K562 (cell line): ENCODE measurements around the gene STX18. TPM values are rescaled to one million over a fixed set of nuclear protein-coding genes. Genes with fewer than 3 reads are reported as not detected.

ENCODE experiments used
- CBFA2T3 ChIP-seq: fragments of 450-650 bp; IDR thresholded peaks from 2 replicates; pipeline ENCODE4 v1.6.1; 2017
- CCAR2 ChIP-seq: fragments of 200-400 bp; formaldehyde crosslinking; IDR thresholded peaks from 2 replicates; pipeline ENCODE4 v1.6.1; 2017; ENCODE audit warnings: mild to moderate bottlenecking, low read depth, low read length
- EGR1 ChIP-seq: fragments of 450-650 bp; conservative IDR thresholded peaks from 2 replicates; pipeline ENCODE4 v1.6.1; 2017; ENCODE audit warnings: mild to moderate bottlenecking
- ETS1 ChIP-seq: conservative IDR thresholded peaks from 2 replicates; pipeline ENCODE4 v1.6.1; 2011; ENCODE audit warnings: low read depth, mild to moderate bottlenecking, low read length; ENCODE audit not compliant: control insufficient read depth
- FOXP4 ChIP-seq: sonication (generic); formaldehyde crosslinking; IDR thresholded peaks from 2 replicates; pipeline ENCODE4 v1.8.0; 2022; ENCODE audit warnings: mild to moderate bottlenecking, missing genetic modification reagents, borderline replicate concordance
- GATA2 ChIP-seq: sonication (generic); formaldehyde crosslinking; IDR thresholded peaks from 2 replicates; pipeline ENCODE4 v1.4.0; 2020; ENCODE audit warnings: mild to moderate bottlenecking, missing genetic modification reagents
- HBP1 ChIP-seq: fragments of 450-650 bp; formaldehyde crosslinking; IDR thresholded peaks from 2 replicates; pipeline ENCODE4 v1.4.0; 2022; ENCODE audit warnings: missing genetic modification characterization
- HIVEP1 ChIP-seq: fragments of 250-450 bp; sonication (Bioruptor Pico); IDR thresholded peaks from 2 replicates; pipeline ENCODE4 v1.4.0; 2020; ENCODE audit warnings: mild to moderate bottlenecking
- KAT2B ChIP-seq: IDR thresholded peaks from one replicate; pipeline ENCODE4 v1.6.1; 2012; ENCODE audit warnings: low read depth, mild to moderate bottlenecking, control low read depth, inconsistent platforms, low read length, moderate library complexity
- PHTF2 ChIP-seq: fragments of 250-450 bp; sonication (Bioruptor Pico); IDR thresholded peaks from 2 replicates; pipeline ENCODE4 v1.5.0; 2021; ENCODE audit warnings: mild to moderate bottlenecking
- PURB ChIP-seq: sonication (generic); formaldehyde crosslinking; IDR thresholded peaks from 2 replicates; pipeline ENCODE4 v1.9.0; 2021; ENCODE audit warnings: low read depth, mild to moderate bottlenecking, missing genetic modification reagents
- SAFB ChIP-seq: fragments of 200-400 bp; formaldehyde crosslinking; IDR thresholded peaks from 2 replicates; pipeline ENCODE4 v1.6.1; 2017; ENCODE audit warnings: low read depth, low read length, borderline replicate concordance
- TSHZ1 ChIP-seq: fragments of 250-450 bp; sonication (Bioruptor Pico); IDR thresholded peaks from 2 replicates; pipeline ENCODE4 v1.4.0; 2020; ENCODE audit warnings: mild to moderate bottlenecking, moderate library complexity
- XRCC3 ChIP-seq: fragments of 450-650 bp; IDR thresholded peaks from 2 replicates; pipeline ENCODE4 v1.6.1; 2017; ENCODE audit warnings: mild to moderate bottlenecking, moderate library complexity
- ZNF12 ChIP-seq: sonication (generic); formaldehyde crosslinking; IDR thresholded peaks from 2 replicates; pipeline ENCODE4 v1.4.0; 2020; ENCODE audit warnings: mild to moderate bottlenecking, missing genetic modification reagents
- ZNF175 ChIP-seq: fragments of 200-800 bp; sonication (Bioruptor generic); IDR thresholded peaks from 2 replicates; pipeline ENCODE4 v1.6.1; 2016; ENCODE audit warnings: low read depth, mild to moderate bottlenecking, missing genetic modification characterization, missing compliant biosample characterization
- ZNF354B ChIP-seq: fragments of 250-450 bp; sonication (Bioruptor Pico); IDR thresholded peaks from 2 replicates; pipeline ENCODE4 v1.4.0; 2020
- ZNF444 ChIP-seq: fragments of 250-450 bp; sonication (Bioruptor Pico); IDR thresholded peaks from 2 replicates; pipeline ENCODE4 v1.4.0; 2020; ENCODE audit warnings: mild to moderate bottlenecking, moderate library complexity
- ZNF583 ChIP-seq: fragments of 250-450 bp; sonication (Bioruptor Pico); IDR thresholded peaks from 2 replicates; pipeline ENCODE4 v1.4.0; 2020
- polyA plus RNA-seq, 8 experiments: library from polyadenylated mRNA; depleted of rRNA in 4 of 8; stranded (reverse) in 5 of 8; unstranded in 3 of 8; fragments of >200 nt; fragmentation: Nextera tagmentation in 2 of 8; fragmentation: Illumina TruSeq in 1 of 8; extraction: Ambion mirVana in 2 of 8; extraction: Trizol in 1 of 8; gene quantifications; 2 replicates each; pipeline versions ENCODE4 v1.2.1 to v1.2.3, GENCODE V29; 2011 to 2014; ENCODE audit warnings: inconsistent platforms in 1 of 8, missing spikeins in 1 of 8
- total RNA-seq, 7 experiments: library from RNA; depleted of rRNA in 6 of 7; stranded (reverse); fragments of >200 nt in 6 of 7; fragmentation: Illumina TruSeq in 2 of 7; extraction: Trizol in 2 of 7; gene quantifications; 2 replicates each; pipeline versions ENCODE4 v1.2.1 to v1.2.3, GENCODE V29; 2011 to 2021; ENCODE audit warnings: low replicate concordance in 1 of 7

The STX18 gene
- total and polyA plus RNA-seq, 9 of the 15 experiments (the other 6 are each of a cell fraction or from before 2014, with no cell fraction given), result 6.2 to 41.7 (median 22.7) TPM

GRCh38 chr4:4575284-4576211, 33.7 kb upstream of the STX18 start (continued):
- TF ChIP-seq TSHZ1 (CRISPR knock-in tag), result no peak
- no peak for TF ChIP-seq KAT2B
- TF ChIP-seq ZNF583 (CRISPR knock-in tag), result no peak
- TF ChIP-seq ZNF444, result no peak
- no peak for TF ChIP-seq XRCC3
- no peak for TF ChIP-seq GATA2
- no peak for TF ChIP-seq CBFA2T3
- 0 out of 2 replicates have a peak, but pooled peaks have one; percentile 33 for TF ChIP-seq ZNF12 (CRISPR knock-in tag)
- TF ChIP-seq SAFB, result peak; percentile 56; the same call in 1 of the 2 replicates
- TF ChIP-seq PHTF2 (CRISPR knock-in tag), result no peak
- no peak for TF ChIP-seq PURB (CRISPR knock-in tag)
- no peak for TF ChIP-seq ZNF354B (CRISPR knock-in tag)
- peak; percentile 25; the same call in 1 of the 2 replicates for TF ChIP-seq FOXP4
- TF ChIP-seq HIVEP1 (CRISPR knock-in tag), result no peak
- no peak for TF ChIP-seq ETS1
- no peak for TF ChIP-seq CCAR2
- no peak for TF ChIP-seq HBP1
- no peak for TF ChIP-seq EGR1
- TF ChIP-seq ZNF175 (CRISPR knock-in tag), result no peak
